GM21526 (cell line): ENCODE data around the gene NAALADL2.
"Not testable (repeated sequence)": the region's sequence is repeated elsewhere in the genome, so short reads cannot be mapped to it uniquely, and the experiment has no call there.

ENCODE experiments used
- ATAC-seq: cut with Tn5 transposase; IDR thresholded peaks from one replicate; pipeline ENCODE4 v1.9.1; 2021; ENCODE audit warnings: moderate library complexity; ENCODE audit not compliant: unreplicated experiment, low FRiP score

The NAALADL2 gene

GRCh38 chr3:175399156-175399840 lies 540.2 kb downstream of the NAALADL2 start:
- ATAC-seq, result no peak

GRCh38 chr3:175404027-175404426 lies 544.9 kb downstream of the NAALADL2 start:
- ATAC-seq, result no peak

- no peak for ATAC-seq
These were observed 545.5 kb downstream of the NAALADL2 start for GRCh38 chr3:175404621-175405020.

GRCh38 chr3:175410251-175410650 lies 551.1 kb downstream of the NAALADL2 start:
- no peak for ATAC-seq

GRCh38 chr3:175411405-175411804 lies 552.3 kb downstream of the NAALADL2 start:
- ATAC-seq, result no peak

GRCh38 chr3:175411946-175412345 lies 552.8 kb downstream of the NAALADL2 start:
- no peak for ATAC-seq

- no peak for ATAC-seq
These were observed 554.8 kb downstream of the NAALADL2 start for GRCh38 chr3:175413926-175414325.

- ATAC-seq, result no peak
These were observed 557.5 kb downstream of the NAALADL2 start for GRCh38 chr3:175416600-175416999.

- no peak for ATAC-seq
These were observed 558.3 kb downstream of the NAALADL2 start for GRCh38 chr3:175417426-175417825.

- no peak for ATAC-seq
These were observed 562.8 kb downstream of the NAALADL2 start for GRCh38 chr3:175421902-175422301.

- ATAC-seq, result no peak
These were observed 563.6 kb downstream of the NAALADL2 start for GRCh38 chr3:175422744-175423143.

GRCh38 chr3:175423848-175424247 lies 564.7 kb downstream of the NAALADL2 start:
- ATAC-seq, result not testable (repeated sequence)

GRCh38 chr3:175426805-175427204 lies 567.7 kb downstream of the NAALADL2 start:
- ATAC-seq, result no peak

- no peak for ATAC-seq
These were observed 569.3 kb downstream of the NAALADL2 start for GRCh38 chr3:175428466-175428865.

GRCh38 chr3:175430983-175431773 lies 572.0 kb downstream of the NAALADL2 start:
- no peak for ATAC-seq

- no peak for ATAC-seq
These were observed 573.4 kb downstream of the NAALADL2 start for GRCh38 chr3:175432376-175433025.

GRCh38 chr3:175433026-175433674 lies 574.0 kb downstream of the NAALADL2 start:
- no peak for ATAC-seq

GRCh38 chr3:175434561-175434960 lies 575.4 kb downstream of the NAALADL2 start:
- ATAC-seq, result no peak

GRCh38 chr3:175443682-175444081 lies 584.5 kb downstream of the NAALADL2 start:
- no peak for ATAC-seq

- no peak for ATAC-seq
These were observed 586.6 kb downstream of the NAALADL2 start for GRCh38 chr3:175445741-175446140.

- ATAC-seq, result no peak
These were observed 588.4 kb downstream of the NAALADL2 start for GRCh38 chr3:175447521-175447920.
